IMR-90 (cell line): ENCODE results near the gene WBP1L. TPM values are rescaled to one million over a fixed set of nuclear protein-coding genes. Genes with fewer than 3 reads are reported as not detected.
A peak's percentile ranks its signal among the peaks of the same experiment; 100 is the strongest.

Experiments used
- ATAC-seq: fragments of 200-7000 bp; cut with Tn5 transposase; 2 replicates; pipeline ENCODE4 v1.9.1; 2020; ENCODE audit warnings: low read depth, mild to moderate bottlenecking, moderate library complexity
- BruUV-seq: library from RNA; stranded (reverse); fragments of 400-500 nt; replicated peaks from 2 replicates; lab custom pipeline; 2021; lab: Mats Ljungman, UMichigan
- CTCF ChIA-PET: fragments of 300-600 bp; formaldehyde crosslinking; extraction: SDS; loops from one replicate; lab custom pipeline; 2021; ENCODE audit warnings: antibody characterized with exemption; lab: Yijun Ruan, JAX
- POLR2A ChIA-PET: fragments of 300-600 bp; sonication (Branson Sonifier 250); formaldehyde crosslinking; loops from one replicate; lab custom pipeline; 2022; ENCODE audit warnings: antibody characterized with exemption; ENCODE audit not compliant: unreplicated experiment; lab: Charles Lee
- DNase-seq: peaks from one replicate; pipeline ENCODE4 v3.0.0; 2013
- H2AFZ ChIP-seq: replicated peaks from 2 replicates; pipeline ENCODE3; 2013; ENCODE audit warnings: low read length, mild to moderate bottlenecking; ENCODE audit not compliant: poor library complexity
- H2AK5ac ChIP-seq: 2 replicates; pipeline ENCODE4 v1.6.1; 2013; ENCODE audit warnings: low read depth, low read length, inconsistent platforms
- H2AK9ac ChIP-seq: replicated peaks from 2 replicates; pipeline ENCODE3; 2013; ENCODE audit warnings: mild to moderate bottlenecking, low read depth, low read length, moderate library complexity; ENCODE audit not compliant: poor library complexity
- H2BK120ac ChIP-seq: 2 replicates; pipeline ENCODE4 v1.6.1; 2013; ENCODE audit warnings: low read depth, low read length, inconsistent platforms
- H2BK15ac ChIP-seq: 3 replicates; pipeline ENCODE4 v1.6.1; 2013; ENCODE audit warnings: low read depth, low read length, inconsistent platforms
- H2BK20ac ChIP-seq: 2 replicates; pipeline ENCODE4 v1.6.1; 2013; ENCODE audit warnings: low read depth, mild to moderate bottlenecking, inconsistent platforms, low read length, moderate library complexity
- H2BK5ac ChIP-seq: 2 replicates; pipeline ENCODE4 v1.6.1; 2013; ENCODE audit warnings: mild to moderate bottlenecking, low read depth, low read length, inconsistent platforms; ENCODE audit not compliant: poor library complexity, severe bottlenecking
- H3K14ac ChIP-seq: replicated peaks from 2 replicates; pipeline ENCODE4 v1.6.1; 2013; ENCODE audit warnings: low read depth, low read length, inconsistent platforms
- H3K18ac ChIP-seq: 2 replicates; pipeline ENCODE4 v1.6.1; 2013; ENCODE audit warnings: low read depth, low read length, control low read depth
- H3K23ac ChIP-seq: 2 replicates; pipeline ENCODE4 v1.6.1; 2013; ENCODE audit warnings: low read depth, low read length, inconsistent platforms
- H3K27ac ChIP-seq: 2 replicates; pipeline ENCODE4 v1.5.1; 2013; ENCODE audit warnings: mild to moderate bottlenecking, control low read depth, low read length; ENCODE audit not compliant: insufficient read depth
- H3K27me3 ChIP-seq: 2 replicates; pipeline ENCODE4 v1.6.1; 2013; ENCODE audit warnings: low read length; ENCODE audit not compliant: control insufficient read depth, insufficient read depth
- H3K36me3 ChIP-seq: 2 replicates; pipeline ENCODE4 v1.6.1; 2013; ENCODE audit warnings: low read length, mixed read lengths; ENCODE audit not compliant: control insufficient read depth, insufficient read depth
- H3K4ac ChIP-seq: 2 replicates; pipeline ENCODE4 v1.6.1; 2013; ENCODE audit warnings: low read depth, low read length, inconsistent platforms
- H3K4me1 ChIP-seq: 2 replicates; pipeline ENCODE4 v1.6.1; 2013; ENCODE audit warnings: low read length, mixed read lengths; ENCODE audit not compliant: control insufficient read depth, insufficient read depth
- H3K4me2 ChIP-seq: 2 replicates; pipeline ENCODE4 v1.6.1; 2013; ENCODE audit warnings: low read depth, mild to moderate bottlenecking, control low read depth, low read length, moderate library complexity
- H3K4me3 ChIP-seq: 2 replicates; pipeline ENCODE4 v1.5.1; 2013; ENCODE audit warnings: low read depth, mild to moderate bottlenecking, control low read depth, low read length, moderate library complexity; ENCODE audit not compliant: insufficient read depth
- H3K56ac ChIP-seq: 2 replicates; pipeline ENCODE4 v1.6.1; 2013; ENCODE audit warnings: low read length, inconsistent platforms; ENCODE audit not compliant: insufficient read depth; ENCODE audit errors: extremely low read depth
- H3K79me1 ChIP-seq, 2 experiments: 2 replicates each; pipeline ENCODE4 v1.6.1; 2013; ENCODE audit warnings: low read length in 2 of 2, inconsistent platforms in 1 of 2, low read depth in 1 of 2
- H3K9ac ChIP-seq: 2 replicates; pipeline ENCODE4 v1.6.1; 2013; ENCODE audit warnings: low read depth, low read length, control low read depth
- H3K9me1 ChIP-seq: 2 replicates; pipeline ENCODE4 v1.6.1; 2013; ENCODE audit warnings: low read length, inconsistent platforms; ENCODE audit not compliant: insufficient read depth
- H3K9me3 ChIP-seq: 2 replicates; pipeline ENCODE4 v1.6.1; 2013; ENCODE audit warnings: low read length; ENCODE audit not compliant: control insufficient read depth, insufficient read depth
- H4K20me1 ChIP-seq: 2 replicates; pipeline ENCODE4 v1.6.1; 2013; ENCODE audit warnings: low read length, inconsistent platforms; ENCODE audit not compliant: insufficient read depth
- H4K5ac ChIP-seq: 2 replicates; pipeline ENCODE4 v1.6.1; 2013; ENCODE audit warnings: mild to moderate bottlenecking, low read depth, low read length, control low read depth
- H4K8ac ChIP-seq, 2 experiments: 2 replicates each; pipeline ENCODE4 v1.6.1; 2013; ENCODE audit warnings: low read depth in 2 of 2, low read length in 2 of 2, control low read depth in 1 of 2, inconsistent platforms in 1 of 2
- H4K91ac ChIP-seq: 2 replicates; pipeline ENCODE4 v1.6.1; 2013; ENCODE audit warnings: low read depth, low read length, inconsistent platforms; ENCODE audit not compliant: insufficient read depth
- BHLHE40 ChIP-seq: fragments of 150-350 bp; IDR thresholded peaks from 2 replicates; pipeline ENCODE4 v1.6.1; 2016; ENCODE audit warnings: mild to moderate bottlenecking, low read depth, low read length
- CEBPB ChIP-seq: IDR thresholded peaks from 2 replicates; pipeline ENCODE4 v1.6.1; 2012; ENCODE audit warnings: low read depth, low read length, improper control_type of control experiment
- CHD1 ChIP-seq: IDR thresholded peaks from 2 replicates; pipeline ENCODE4 v1.6.1; 2012; ENCODE audit warnings: low read depth, low read length, improper control_type of control experiment
- CTCF ChIP-seq: conservative IDR thresholded peaks from 2 replicates; pipeline ENCODE4 v1.5.1; 2012; ENCODE audit warnings: mild to moderate bottlenecking, low read depth, low read length, improper control_type of control experiment
- FOS ChIP-seq: fragments of 150-350 bp; IDR thresholded peaks from 2 replicates; pipeline ENCODE4 v1.6.1; 2016; ENCODE audit warnings: low read depth, low read length
- MAFK ChIP-seq: IDR thresholded peaks from 2 replicates; pipeline ENCODE4 v1.6.1; 2012; ENCODE audit warnings: low read depth, low read length, improper control_type of control experiment
- MAZ ChIP-seq: IDR thresholded peaks from 2 replicates; pipeline ENCODE4 v1.6.1; 2012; ENCODE audit warnings: low read depth, mild to moderate bottlenecking, low read length, improper control_type of control experiment, moderate library complexity, borderline replicate concordance
- MXI1 ChIP-seq: IDR thresholded peaks from 2 replicates; pipeline ENCODE4 v1.6.1; 2012; ENCODE audit warnings: low read depth, mild to moderate bottlenecking, low read length, moderate library complexity, borderline replicate concordance
- NFE2L2 ChIP-seq: fragments of 150-350 bp; IDR thresholded peaks from 2 replicates; pipeline ENCODE4 v1.6.1; 2016; ENCODE audit warnings: low read depth, mild to moderate bottlenecking, low read length
- POLR2A ChIP-seq: IDR thresholded peaks from 2 replicates; pipeline ENCODE4 v1.6.1; 2012; ENCODE audit warnings: mild to moderate bottlenecking, low read depth, low read length
- RAD21 ChIP-seq: IDR thresholded peaks from 2 replicates; pipeline ENCODE4 v1.6.1; 2012; ENCODE audit warnings: low read length, improper control_type of control experiment
- RCOR1 ChIP-seq: IDR thresholded peaks from 2 replicates; pipeline ENCODE4 v1.6.1; 2012; ENCODE audit warnings: mild to moderate bottlenecking, low read length, improper control_type of control experiment; ENCODE audit not compliant: insufficient replicate concordance
- RFX5 ChIP-seq: IDR thresholded peaks from 2 replicates; pipeline ENCODE4 v1.8.0; 2012; ENCODE audit warnings: low read depth, mild to moderate bottlenecking, low read length, moderate library complexity
- SMC3 ChIP-seq: fragments of 150-350 bp; IDR thresholded peaks from 2 replicates; pipeline ENCODE4 v1.6.1; 2016; ENCODE audit warnings: low read depth, mild to moderate bottlenecking, antibody characterized with exemption, low read length, moderate library complexity
- USF2 ChIP-seq: fragments of 150-350 bp; IDR thresholded peaks from 2 replicates; pipeline ENCODE4 v1.6.1; 2017; ENCODE audit warnings: mild to moderate bottlenecking, antibody characterized with exemption, low read length, low read depth
- WGBS, 2 experiments: methylation state at CpG; one replicate each; pipeline versions ENCODE4 v1.1.5 to v1.1.7; 2013; ENCODE audit warnings: missing lambda C conversion rate in 2 of 2; ENCODE audit not compliant: insufficient read length in 1 of 2; ENCODE audit errors: extremely low coverage in 2 of 2; 5-methylcytosine and 5-hydroxymethylcytosine counted together
- dilution Hi-C: fragments of 300-500 bp; cut with HindIII; formaldehyde crosslinking; loops from one replicate; pipeline ENCODE4 v1.14.3; 2018; ENCODE audit warnings: low sequenced_read_pairs; ENCODE audit not compliant: unreplicated experiment
- in situ Hi-C: fragments of 300-500 bp; cut with MboI; formaldehyde crosslinking; loops from 3 replicates; pipeline ENCODE4 v1.14.3; 2019; ENCODE audit warnings: low sequenced_read_pairs, inconsistent platforms, mixed read lengths
- intact Hi-C: fragments of 100-400 bp; cut with micrococcal nuclease; formaldehyde crosslinking; loops from 2 replicates; pipeline ENCODE4 v1.10.0; 2022
- polyA plus RNA-seq, 3 experiments: library from polyadenylated mRNA; depleted of rRNA; stranded (reverse); fragments of >200 nt; gene quantifications; 2 replicates each; pipeline ENCODE4 v1.2.3, GENCODE V29; 2012; ENCODE audit warnings: low replicate concordance in 1 of 3
- total RNA-seq: library from RNA; depleted of rRNA; stranded (reverse); fragments of >200 nt; gene quantifications from 2 replicates; pipeline ENCODE4 v1.2.3, GENCODE V29; 2012

Gene WBP1L
- total and polyA plus RNA-seq, 2 of the 4 experiments (the other 2 are of a cell fraction) = 20.7 to 31.0 TPM

- intact Hi-C loops (loop anchor here (2.0 kb wide), 1 partner anchor 23 kb away; no protein-coding TSS in a partner anchor), dilution Hi-C loops (no loop called here), in situ Hi-C loops (no loop called here)
- Histone ChIP-seq H3K4me1 (peaks cover 22% of the 10 kb centered on the region), H3K27me3 (peaks cover 2% of the 10 kb centered on the region), H3K56ac (0 out of 2 replicates have a peak overlapping the region, but pooled peaks have one; percentile 27), H3K9me1 (peaks cover 27% of the 10 kb centered on the region), H4K5ac (peak overlapping the region; percentile 60), H3K27ac (peak overlapping the region; percentile 34), H3K4me3 (peak overlapping the region; percentile 22), H2BK20ac (peak overlapping the region; percentile 57; the same call in 1 of the 2 replicates), H3K4me2 (peak overlapping the region; percentile 88), H4K8ac (peak overlapping the region; percentile 37 to 78), H3K4ac (peak overlapping the region; percentile 69), H2AK9ac (peak overlapping the region; percentile 89), H3K9ac (peak overlapping the region; percentile 48), H3K79me1 (peaks cover 44 to 63% of the 10 kb centered on the region in 2 experiments), H4K91ac (peak overlapping the region; percentile 81), H2AK5ac (peak overlapping the region; percentile 86), H3K9me3 (no peaks in the 10 kb centered on the region), H2BK120ac (peak overlapping the region; percentile 76), H2BK15ac (peak overlapping the region; percentile 48; the same call in 2 of the 3 replicates), H3K36me3 (no peaks in the 10 kb centered on the region), H3K23ac (peak overlapping the region; percentile 75), H2AFZ (peak overlapping the region; percentile 76), H2BK5ac (peak overlapping the region; percentile 73), H3K14ac (peak overlapping the region; percentile 74), H4K20me1 (peaks cover 79% of the 10 kb centered on the region), H3K18ac (peak overlapping the region; percentile 74)
- DNase-seq (peak; percentile 91), ATAC-seq (peak; percentile 64)
- ChIA-PET POLR2A (no interaction called here), CTCF (interaction anchor here (1.6 kb wide), 1 partner anchor 23 kb away, joined by 6 read pairs; no protein-coding TSS in a partner anchor)
- WGBS, 2 experiments = 0% methylated on average over 2 of the region's 17 CpGs; no CpG with 5 or more reads in 1 of the 2 experiments
- BruUV-seq = no TSS peak
- TF ChIP-seq FOS = peak; percentile 41; the same call in 1 of the 2 replicates
- peak; percentile 42; the same call in 1 of the 2 replicates for TF ChIP-seq MXI1
- TF ChIP-seq CTCF = no peak
- TF ChIP-seq POLR2A = no peak
- TF ChIP-seq USF2 = no peak
- TF ChIP-seq RAD21 = peak; percentile 17; the same call in 1 of the 2 replicates
- no peak for TF ChIP-seq RFX5
- peak; percentile 91 for TF ChIP-seq MAZ
- peak; percentile 74 for TF ChIP-seq BHLHE40
- TF ChIP-seq CEBPB = no peak
- TF ChIP-seq SMC3 = peak; percentile 23; the same call in 1 of the 2 replicates
- no peak for TF ChIP-seq RCOR1
- TF ChIP-seq NFE2L2 = 0 out of 2 replicates have a peak, but pooled peaks have one; percentile 14
- no peak for TF ChIP-seq MAFK
- TF ChIP-seq CHD1 = no peak
Measured at GRCh38 chr10:102775935-102776669, 32.4 kb downstream of the WBP1L start.
